WTC11 (cell line): ENCODE data around the gene PSMD14. TPM values are rescaled to one million over a fixed set of nuclear protein-coding genes. Genes with fewer than 3 reads are reported as not detected.

ENCODE experiments used
- ATAC-seq: fragments of 200-7000 bp; cut with Tn5 transposase; 2 replicates; pipeline ENCODE4 v1.10.0; 2021; ENCODE audit warnings: mild to moderate bottlenecking, moderate library complexity
- CTCF ChIA-PET: fragments of 300-600 bp; sonication (Branson Sonifier 250); formaldehyde crosslinking; loops from one replicate; lab custom pipeline; 2021; ENCODE audit warnings: antibody characterized with exemption; lab: Charles Lee
- POLR2A ChIA-PET: fragments of 350-600 bp; sonication (Branson Sonifier 250); formaldehyde crosslinking; loops from one replicate; lab custom pipeline; 2021; ENCODE audit warnings: antibody characterized with exemption; lab: Charles Lee
- DNase-seq: peaks from one replicate; pipeline ENCODE4 v3.0.0; 2021; ENCODE audit warnings: low spot score
- H3K27ac Mint-ChIP-seq: 2 replicates; pipeline ENCODE4 v1.8.0; 2021; ENCODE audit warnings: mixed read lengths
- H3K27me3 Mint-ChIP-seq: 2 replicates; pipeline ENCODE4 v1.8.0; 2021; ENCODE audit warnings: low read depth, mild to moderate bottlenecking, moderate library complexity, mixed read lengths
- H3K36me3 Mint-ChIP-seq: 2 replicates; pipeline ENCODE4 v1.8.0; 2021; ENCODE audit warnings: mixed read lengths
- H3K4me1 Mint-ChIP-seq: 2 replicates; pipeline ENCODE4 v1.8.0; 2022; ENCODE audit warnings: mixed read lengths
- H3K4me3 Mint-ChIP-seq: 2 replicates; pipeline ENCODE4 v1.8.0; 2021; ENCODE audit warnings: mild to moderate bottlenecking, moderate library complexity, mixed read lengths
- H3K9me3 Mint-ChIP-seq: 2 replicates; pipeline ENCODE4 v1.8.0; 2021; ENCODE audit warnings: mixed read lengths
- FOXK1 ChIP-seq: sonication (generic); formaldehyde crosslinking; IDR thresholded peaks from 2 replicates; pipeline ENCODE4 v1.8.0; 2022; ENCODE audit warnings: mild to moderate bottlenecking, moderate library complexity, missing genetic modification reagents
- HMGA2 ChIP-seq: fragments of 250-450 bp; sonication (Bioruptor Pico); IDR thresholded peaks from 2 replicates; pipeline ENCODE4 v1.4.0; 2021; ENCODE audit warnings: mild to moderate bottlenecking, moderate library complexity
- PRRX2 ChIP-seq: fragments of 250-450 bp; sonication (Bioruptor Pico); IDR thresholded peaks from 2 replicates; pipeline ENCODE4 v1.8.0; 2021; ENCODE audit warnings: mild to moderate bottlenecking
- SOX15 ChIP-seq: fragments of 250-450 bp; sonication (Bioruptor Pico); IDR thresholded peaks from 2 replicates; pipeline ENCODE4 v1.9.0; 2021; ENCODE audit warnings: mild to moderate bottlenecking
- TEAD4 ChIP-seq: sonication (generic); formaldehyde crosslinking; IDR thresholded peaks from 2 replicates; pipeline ENCODE4 v1.8.0; 2022; ENCODE audit warnings: mild to moderate bottlenecking, missing genetic modification reagents
- TP53 ChIP-seq: sonication (generic); formaldehyde crosslinking; IDR thresholded peaks from 2 replicates; pipeline ENCODE4 v1.8.1; 2023; ENCODE audit warnings: mild to moderate bottlenecking, missing genetic modification reagents
- ZNF138 ChIP-seq: sonication (generic); formaldehyde crosslinking; conservative IDR thresholded peaks from 2 replicates; pipeline ENCODE4 v1.8.1; 2022; ENCODE audit warnings: mild to moderate bottlenecking, moderate library complexity, missing genetic modification reagents
- ZNF396 ChIP-seq: fragments of 250-450 bp; sonication (Bioruptor Pico); IDR thresholded peaks from 2 replicates; pipeline ENCODE4 v1.8.0; 2021; ENCODE audit warnings: mild to moderate bottlenecking, moderate library complexity, borderline replicate concordance
- total RNA-seq: library from RNA; stranded (reverse); gene quantifications from 3 replicates; pipeline ENCODE4 v1.2.3, GENCODE V29; 2021
- TF ChIP-seq, protein P1 (sequence below): sonication (generic); formaldehyde crosslinking; IDR thresholded peaks from 2 replicates; pipeline ENCODE4 v1.8.1; 2022; ENCODE audit warnings: low read depth, missing genetic modification reagents, borderline replicate concordance
- TF ChIP-seq, protein P2 (sequence below): fragments of 250-450 bp; sonication (Bioruptor Pico); conservative IDR thresholded peaks from 2 replicates; pipeline ENCODE4 v1.9.0; 2021; ENCODE audit warnings: mild to moderate bottlenecking
- TF ChIP-seq, protein P3 (sequence below): sonication (generic); formaldehyde crosslinking; IDR thresholded peaks from 2 replicates; pipeline ENCODE4 v1.8.0; 2022; ENCODE audit warnings: mild to moderate bottlenecking, missing genetic modification reagents
- TF ChIP-seq, protein P4 (sequence below): sonication (generic); formaldehyde crosslinking; IDR thresholded peaks from 2 replicates; pipeline ENCODE4 v1.8.1; 2022; ENCODE audit warnings: mild to moderate bottlenecking, missing genetic modification reagents, moderate library complexity, borderline replicate concordance
- TF ChIP-seq, protein P5 (sequence below): sonication (generic); formaldehyde crosslinking; IDR thresholded peaks from 2 replicates; pipeline ENCODE4 v1.8.0; 2022; ENCODE audit warnings: mild to moderate bottlenecking, missing genetic modification reagents
- TF ChIP-seq, protein P6 (sequence below): sonication (generic); formaldehyde crosslinking; IDR thresholded peaks from 2 replicates; pipeline ENCODE4 v1.8.0; 2023; ENCODE audit warnings: missing genetic modification reagents
- TF ChIP-seq, protein P7 (sequence below): sonication (generic); formaldehyde crosslinking; IDR thresholded peaks from 2 replicates; pipeline ENCODE4 v1.8.1; 2023; ENCODE audit warnings: mild to moderate bottlenecking, missing genetic modification reagents, borderline replicate concordance
- TF ChIP-seq, protein P8 (sequence below): sonication (generic); formaldehyde crosslinking; IDR thresholded peaks from 2 replicates; pipeline ENCODE4 v1.8.0; 2023; ENCODE audit warnings: mild to moderate bottlenecking, missing genetic modification reagents

The PSMD14 gene
- total RNA-seq, 1 experiment from 2014 or later = 80.5 TPM

DNA sequence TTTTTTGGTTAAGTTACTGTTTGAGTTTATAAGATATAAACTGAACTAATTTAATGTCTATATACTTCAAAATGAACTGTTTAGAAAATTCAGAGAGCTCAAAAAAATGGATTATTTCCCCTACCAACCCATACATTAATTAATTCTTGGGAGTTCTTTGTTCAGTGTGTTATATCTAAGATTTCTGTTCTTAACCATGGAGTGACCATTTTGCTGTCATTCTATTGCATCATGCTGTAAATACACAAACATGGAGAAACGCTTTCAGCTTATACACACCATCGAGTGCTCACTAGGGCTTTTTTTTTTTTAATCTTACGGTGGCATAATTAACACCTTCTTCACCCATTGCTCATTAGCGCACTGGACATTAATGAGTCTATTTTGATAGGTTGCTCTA is 74.5 kb downstream of the PSMD14 start:
- DNase-seq = no peak
- ChIA-PET POLR2A (no interaction called here), CTCF (interaction anchor here (0.9 kb wide), 1 partner anchor 11 kb away, joined by 3 read pairs; no protein-coding TSS in a partner anchor)
- H3K4me3 Mint-ChIP-seq = no peak overlapping the region
- no peak overlapping the region for H3K27ac Mint-ChIP-seq
- H3K36me3 Mint-ChIP-seq = no peaks in the 10 kb centered on the region
- no peaks in the 10 kb centered on the region for H3K9me3 Mint-ChIP-seq
- no peak for ATAC-seq
- H3K4me1 Mint-ChIP-seq = peaks cover 2% of the 10 kb centered on the region; the same call in 1 of the 2 replicates
- no peaks in the 10 kb centered on the region for H3K27me3 Mint-ChIP-seq
- TF ChIP-seq, protein P1, sequence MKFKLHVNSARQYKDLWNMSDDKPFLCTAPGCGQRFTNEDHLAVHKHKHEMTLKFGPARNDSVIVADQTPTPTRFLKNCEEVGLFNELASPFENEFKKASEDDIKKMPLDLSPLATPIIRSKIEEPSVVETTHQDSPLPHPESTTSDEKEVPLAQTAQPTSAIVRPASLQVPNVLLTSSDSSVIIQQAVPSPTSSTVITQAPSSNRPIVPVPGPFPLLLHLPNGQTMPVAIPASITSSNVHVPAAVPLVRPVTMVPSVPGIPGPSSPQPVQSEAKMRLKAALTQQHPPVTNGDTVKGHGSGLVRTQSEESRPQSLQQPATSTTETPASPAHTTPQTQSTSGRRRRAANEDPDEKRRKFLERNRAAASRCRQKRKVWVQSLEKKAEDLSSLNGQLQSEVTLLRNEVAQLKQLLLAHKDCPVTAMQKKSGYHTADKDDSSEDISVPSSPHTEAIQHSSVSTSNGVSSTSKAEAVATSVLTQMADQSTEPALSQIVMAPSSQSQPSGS (CRISPR knock-in tag) = no peak
- TF ChIP-seq TP53 (no peak), ZNF138 (CRISPR knock-in tag) (no peak), PRRX2 (CRISPR knock-in tag) (no peak)
- TF ChIP-seq, protein P2, sequence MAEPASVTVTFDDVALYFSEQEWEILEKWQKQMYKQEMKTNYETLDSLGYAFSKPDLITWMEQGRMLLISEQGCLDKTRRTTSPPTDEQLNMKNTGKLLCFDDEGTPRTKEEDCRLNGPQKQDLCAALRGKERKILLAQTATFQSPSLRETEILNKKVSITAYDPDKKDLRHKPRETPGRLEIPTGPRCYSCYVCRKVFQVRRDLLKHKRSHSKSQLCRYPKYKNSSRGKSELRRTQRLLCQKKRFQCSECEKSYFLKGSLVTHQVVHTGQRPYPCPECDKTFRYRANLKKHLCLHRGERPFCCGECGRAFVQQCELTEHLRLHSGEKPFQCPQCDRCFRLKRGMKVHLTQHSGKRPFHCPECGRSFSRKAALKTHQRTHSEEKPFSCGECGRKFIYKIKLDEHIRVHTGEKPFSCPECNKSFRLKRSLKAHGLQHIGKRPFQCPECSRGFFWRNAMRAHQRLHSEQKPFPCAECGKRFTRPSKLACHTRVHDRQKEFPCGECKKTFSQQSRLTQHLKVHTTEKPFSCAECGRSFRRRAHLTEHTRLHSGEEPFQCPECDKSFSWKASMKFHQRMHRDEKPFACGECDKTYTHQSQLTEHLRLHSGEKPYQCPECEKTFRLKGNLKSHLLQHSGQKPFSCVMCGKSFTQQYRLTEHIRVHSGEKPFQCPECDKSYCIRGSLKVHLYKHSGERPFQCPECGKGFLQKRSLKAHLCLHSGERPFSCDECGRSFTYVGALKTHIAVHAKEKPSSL (CRISPR knock-in tag) = no peak
- TF ChIP-seq, protein P3, sequence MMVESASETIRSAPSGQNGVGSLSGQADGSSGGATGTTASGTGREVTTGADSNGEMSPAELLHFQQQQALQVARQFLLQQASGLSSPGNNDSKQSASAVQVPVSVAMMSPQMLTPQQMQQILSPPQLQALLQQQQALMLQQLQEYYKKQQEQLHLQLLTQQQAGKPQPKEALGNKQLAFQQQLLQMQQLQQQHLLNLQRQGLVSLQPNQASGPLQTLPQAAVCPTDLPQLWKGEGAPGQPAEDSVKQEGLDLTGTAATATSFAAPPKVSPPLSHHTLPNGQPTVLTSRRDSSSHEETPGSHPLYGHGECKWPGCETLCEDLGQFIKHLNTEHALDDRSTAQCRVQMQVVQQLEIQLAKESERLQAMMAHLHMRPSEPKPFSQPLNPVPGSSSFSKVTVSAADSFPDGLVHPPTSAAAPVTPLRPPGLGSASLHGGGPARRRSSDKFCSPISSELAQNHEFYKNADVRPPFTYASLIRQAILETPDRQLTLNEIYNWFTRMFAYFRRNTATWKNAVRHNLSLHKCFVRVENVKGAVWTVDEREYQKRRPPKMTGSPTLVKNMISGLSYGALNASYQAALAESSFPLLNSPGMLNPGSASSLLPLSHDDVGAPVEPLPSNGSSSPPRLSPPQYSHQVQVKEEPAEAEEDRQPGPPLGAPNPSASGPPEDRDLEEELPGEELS (CRISPR knock-in tag) = no peak
- TF ChIP-seq, all 79 proteins: peak for 0

DNA sequence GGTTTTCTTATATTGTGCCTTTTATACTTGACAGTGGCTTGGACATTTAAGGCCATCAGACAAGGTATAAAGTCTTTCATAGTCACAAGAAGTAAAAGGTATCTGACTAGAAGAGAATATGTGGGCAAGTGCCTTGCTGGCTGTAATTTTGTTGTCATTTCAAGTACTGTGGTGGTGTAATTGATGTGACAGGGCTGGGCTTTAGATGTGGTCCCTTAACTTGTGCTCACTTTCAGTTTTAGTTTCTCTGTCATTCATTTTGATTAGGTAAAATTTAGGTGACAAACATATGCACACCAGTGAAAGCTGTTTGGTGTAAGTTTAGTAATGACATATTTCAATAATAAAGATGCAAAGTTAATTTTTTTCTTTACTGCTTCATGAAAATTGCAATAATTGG is 76.6 kb downstream of the PSMD14 start:
- Mint-ChIP-seq H3K4me1 (no peaks in the 10 kb centered on the region), H3K27me3 (no peaks in the 10 kb centered on the region), H3K36me3 (no peaks in the 10 kb centered on the region), H3K4me3 (no peak overlapping the region), H3K9me3 (no peaks in the 10 kb centered on the region), H3K27ac (no peak overlapping the region)
- POLR2A ChIA-PET = no interaction called here
- CTCF ChIA-PET = no interaction called here
- no peak for ATAC-seq
- DNase-seq = no peak
- TF ChIP-seq, protein P4, sequence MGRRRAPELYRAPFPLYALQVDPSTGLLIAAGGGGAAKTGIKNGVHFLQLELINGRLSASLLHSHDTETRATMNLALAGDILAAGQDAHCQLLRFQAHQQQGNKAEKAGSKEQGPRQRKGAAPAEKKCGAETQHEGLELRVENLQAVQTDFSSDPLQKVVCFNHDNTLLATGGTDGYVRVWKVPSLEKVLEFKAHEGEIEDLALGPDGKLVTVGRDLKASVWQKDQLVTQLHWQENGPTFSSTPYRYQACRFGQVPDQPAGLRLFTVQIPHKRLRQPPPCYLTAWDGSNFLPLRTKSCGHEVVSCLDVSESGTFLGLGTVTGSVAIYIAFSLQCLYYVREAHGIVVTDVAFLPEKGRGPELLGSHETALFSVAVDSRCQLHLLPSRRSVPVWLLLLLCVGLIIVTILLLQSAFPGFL (CRISPR knock-in tag) = no peak
- TF ChIP-seq ZNF396 (CRISPR knock-in tag) (no peak), FOXK1 (CRISPR knock-in tag) (no peak), HMGA2 (CRISPR knock-in tag) (no peak), SOX15 (CRISPR knock-in tag) (no peak), TEAD4 (CRISPR knock-in tag) (no peak)
- TF ChIP-seq, protein P1 (CRISPR knock-in tag) = no peak
- TF ChIP-seq, protein P5, sequence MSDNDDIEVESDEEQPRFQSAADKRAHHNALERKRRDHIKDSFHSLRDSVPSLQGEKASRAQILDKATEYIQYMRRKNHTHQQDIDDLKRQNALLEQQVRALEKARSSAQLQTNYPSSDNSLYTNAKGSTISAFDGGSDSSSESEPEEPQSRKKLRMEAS (CRISPR knock-in tag) = no peak
- TF ChIP-seq, protein P6, sequence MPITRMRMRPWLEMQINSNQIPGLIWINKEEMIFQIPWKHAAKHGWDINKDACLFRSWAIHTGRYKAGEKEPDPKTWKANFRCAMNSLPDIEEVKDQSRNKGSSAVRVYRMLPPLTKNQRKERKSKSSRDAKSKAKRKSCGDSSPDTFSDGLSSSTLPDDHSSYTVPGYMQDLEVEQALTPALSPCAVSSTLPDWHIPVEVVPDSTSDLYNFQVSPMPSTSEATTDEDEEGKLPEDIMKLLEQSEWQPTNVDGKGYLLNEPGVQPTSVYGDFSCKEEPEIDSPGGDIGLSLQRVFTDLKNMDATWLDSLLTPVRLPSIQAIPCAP = no peak
- TF ChIP-seq, protein P7, sequence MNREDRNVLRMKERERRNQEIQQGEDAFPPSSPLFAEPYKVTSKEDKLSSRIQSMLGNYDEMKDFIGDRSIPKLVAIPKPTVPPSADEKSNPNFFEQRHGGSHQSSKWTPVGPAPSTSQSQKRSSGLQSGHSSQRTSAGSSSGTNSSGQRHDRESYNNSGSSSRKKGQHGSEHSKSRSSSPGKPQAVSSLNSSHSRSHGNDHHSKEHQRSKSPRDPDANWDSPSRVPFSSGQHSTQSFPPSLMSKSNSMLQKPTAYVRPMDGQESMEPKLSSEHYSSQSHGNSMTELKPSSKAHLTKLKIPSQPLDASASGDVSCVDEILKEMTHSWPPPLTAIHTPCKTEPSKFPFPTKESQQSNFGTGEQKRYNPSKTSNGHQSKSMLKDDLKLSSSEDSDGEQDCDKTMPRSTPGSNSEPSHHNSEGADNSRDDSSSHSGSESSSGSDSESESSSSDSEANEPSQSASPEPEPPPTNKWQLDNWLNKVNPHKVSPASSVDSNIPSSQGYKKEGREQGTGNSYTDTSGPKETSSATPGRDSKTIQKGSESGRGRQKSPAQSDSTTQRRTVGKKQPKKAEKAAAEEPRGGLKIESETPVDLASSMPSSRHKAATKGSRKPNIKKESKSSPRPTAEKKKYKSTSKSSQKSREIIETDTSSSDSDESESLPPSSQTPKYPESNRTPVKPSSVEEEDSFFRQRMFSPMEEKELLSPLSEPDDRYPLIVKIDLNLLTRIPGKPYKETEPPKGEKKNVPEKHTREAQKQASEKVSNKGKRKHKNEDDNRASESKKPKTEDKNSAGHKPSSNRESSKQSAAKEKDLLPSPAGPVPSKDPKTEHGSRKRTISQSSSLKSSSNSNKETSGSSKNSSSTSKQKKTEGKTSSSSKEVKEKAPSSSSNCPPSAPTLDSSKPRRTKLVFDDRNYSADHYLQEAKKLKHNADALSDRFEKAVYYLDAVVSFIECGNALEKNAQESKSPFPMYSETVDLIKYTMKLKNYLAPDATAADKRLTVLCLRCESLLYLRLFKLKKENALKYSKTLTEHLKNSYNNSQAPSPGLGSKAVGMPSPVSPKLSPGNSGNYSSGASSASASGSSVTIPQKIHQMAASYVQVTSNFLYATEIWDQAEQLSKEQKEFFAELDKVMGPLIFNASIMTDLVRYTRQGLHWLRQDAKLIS (CRISPR knock-in tag) = no peak
- TF ChIP-seq, protein P8, sequence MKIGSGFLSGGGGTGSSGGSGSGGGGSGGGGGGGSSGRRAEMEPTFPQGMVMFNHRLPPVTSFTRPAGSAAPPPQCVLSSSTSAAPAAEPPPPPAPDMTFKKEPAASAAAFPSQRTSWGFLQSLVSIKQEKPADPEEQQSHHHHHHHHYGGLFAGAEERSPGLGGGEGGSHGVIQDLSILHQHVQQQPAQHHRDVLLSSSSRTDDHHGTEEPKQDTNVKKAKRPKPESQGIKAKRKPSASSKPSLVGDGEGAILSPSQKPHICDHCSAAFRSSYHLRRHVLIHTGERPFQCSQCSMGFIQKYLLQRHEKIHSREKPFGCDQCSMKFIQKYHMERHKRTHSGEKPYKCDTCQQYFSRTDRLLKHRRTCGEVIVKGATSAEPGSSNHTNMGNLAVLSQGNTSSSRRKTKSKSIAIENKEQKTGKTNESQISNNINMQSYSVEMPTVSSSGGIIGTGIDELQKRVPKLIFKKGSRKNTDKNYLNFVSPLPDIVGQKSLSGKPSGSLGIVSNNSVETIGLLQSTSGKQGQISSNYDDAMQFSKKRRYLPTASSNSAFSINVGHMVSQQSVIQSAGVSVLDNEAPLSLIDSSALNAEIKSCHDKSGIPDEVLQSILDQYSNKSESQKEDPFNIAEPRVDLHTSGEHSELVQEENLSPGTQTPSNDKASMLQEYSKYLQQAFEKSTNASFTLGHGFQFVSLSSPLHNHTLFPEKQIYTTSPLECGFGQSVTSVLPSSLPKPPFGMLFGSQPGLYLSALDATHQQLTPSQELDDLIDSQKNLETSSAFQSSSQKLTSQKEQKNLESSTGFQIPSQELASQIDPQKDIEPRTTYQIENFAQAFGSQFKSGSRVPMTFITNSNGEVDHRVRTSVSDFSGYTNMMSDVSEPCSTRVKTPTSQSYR (CRISPR knock-in tag) = no peak
